GM12872 (cell line): ENCODE results near the gene MATN1.

Experiments used
- CTCF ChIP-seq: IDR thresholded peaks from 3 replicates; pipeline ENCODE4 v1.5.1; 2011; ENCODE audit warnings: low read depth, mild to moderate bottlenecking, low read length, moderate library complexity; ENCODE audit not compliant: insufficient read depth

MATN1 gene

DNA sequence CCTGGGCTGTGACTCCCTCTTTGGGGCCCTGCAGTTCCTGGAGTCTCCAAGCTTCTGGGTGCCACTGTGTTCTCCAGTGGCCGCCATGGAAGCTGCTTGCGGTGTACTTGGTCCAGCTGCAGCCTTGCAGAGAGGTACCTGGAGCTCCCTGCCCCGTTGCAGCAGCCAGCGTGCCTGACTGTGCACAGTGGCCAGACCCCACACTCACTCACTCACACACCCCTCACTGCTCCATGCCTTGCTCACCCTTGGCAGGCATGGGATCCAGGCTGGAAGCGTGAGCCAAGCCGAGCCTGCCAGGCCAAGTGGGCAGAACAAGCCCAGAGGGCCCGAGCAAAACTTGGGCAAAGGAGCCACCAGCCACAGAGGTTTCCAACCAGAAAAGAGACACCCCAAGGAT, 43.0 kb downstream of the MATN1 start:
- no peak for TF ChIP-seq CTCF

- TF ChIP-seq CTCF, result no peak
Measured at GRCh38 chr1:30679976-30680305, 43.4 kb downstream of the MATN1 start.

DNA sequence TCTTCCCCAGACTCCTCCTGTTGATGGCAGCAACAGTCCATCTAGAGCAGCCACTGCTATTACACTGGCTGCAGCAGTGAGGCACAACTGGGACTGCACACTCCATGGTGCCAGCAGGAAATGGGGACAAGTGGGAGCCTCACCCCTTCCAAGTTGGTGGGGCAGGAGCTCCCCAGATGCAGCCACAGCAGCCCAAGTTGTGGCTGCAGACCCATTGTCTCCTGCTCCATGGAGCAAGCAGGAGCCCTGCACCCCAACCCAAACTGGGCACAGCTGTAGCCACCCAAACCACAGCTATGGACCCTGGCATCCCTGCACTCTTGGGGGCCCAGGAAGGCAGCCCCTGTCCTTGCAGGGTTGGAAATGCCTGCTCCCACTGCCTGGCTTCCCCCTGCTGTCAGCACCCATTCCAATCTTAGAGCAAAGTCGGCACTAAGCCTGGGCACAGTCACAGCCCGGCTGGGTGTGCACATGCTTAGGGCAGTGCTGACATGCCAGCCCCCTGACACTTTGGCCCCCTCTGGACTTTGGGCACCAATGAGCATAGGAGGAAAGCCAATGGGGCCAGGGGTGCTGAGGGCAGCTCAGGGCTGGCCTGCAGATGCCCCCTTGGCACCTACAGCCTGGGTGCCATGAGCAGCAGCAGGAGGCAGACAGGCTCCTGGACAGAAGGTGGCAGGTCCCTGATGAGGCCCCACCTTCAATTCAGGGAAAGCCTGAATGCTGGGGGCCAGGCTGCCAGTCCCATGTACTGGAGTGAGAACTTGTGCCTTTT, 44.0 kb downstream of the MATN1 start:
- TF ChIP-seq CTCF, result no peak

- no peak for TF ChIP-seq CTCF
Measured at GRCh38 chr1:30678209-30678608, 45.2 kb downstream of the MATN1 start.

GRCh38 chr1:30677471-30677870, 45.9 kb downstream of the MATN1 start:
- no peak for TF ChIP-seq CTCF

- no peak for TF ChIP-seq CTCF
Measured at GRCh38 chr1:30675761-30676160, 47.6 kb downstream of the MATN1 start.

DNA sequence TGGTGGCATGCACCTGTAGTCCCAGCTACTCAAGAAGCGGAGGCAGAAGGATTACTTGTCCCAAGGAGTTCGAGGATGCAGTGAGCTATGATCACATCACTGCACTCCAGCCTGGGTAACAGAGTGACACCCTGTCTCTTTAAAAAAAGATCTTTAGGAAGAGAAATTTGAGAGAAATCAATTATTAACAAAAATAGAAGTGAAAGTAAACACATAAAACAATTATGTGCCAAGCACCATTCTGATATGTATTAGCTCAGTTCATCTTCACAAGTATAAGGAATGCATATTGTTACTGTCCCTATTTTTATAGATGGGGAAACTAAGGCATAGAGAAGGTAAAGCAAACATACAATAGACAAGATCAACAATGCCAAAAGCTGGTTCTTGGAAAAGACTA, 48.1 kb downstream of the MATN1 start:
- no peak for TF ChIP-seq CTCF
